Measurements from ENCODE around the gene KIF26A.

GRCh38 chr14:104110491-104111209 lies 27.7 kb upstream of the KIF26A start:
- TF ChIP-seq POLR2A (IDR thresholded peaks at IDR 0.05) (no peak), CTCF (IDR thresholded peaks at IDR 0.05) (no peak)

Data from prostate gland (tissue), 2 donors.